SK-MEL-5 (cell line): ENCODE results near the gene ATP5PB. TPM values are rescaled to one million over a fixed set of nuclear protein-coding genes. Genes with fewer than 3 reads are reported as not detected.
A peak's percentile ranks its signal among the peaks of the same experiment; 100 is the strongest.

Experiments
- DNase-seq: peaks from one replicate; pipeline ENCODE4 v3.0.0-alpha.2; 2016; ENCODE audit warnings: low read depth, low spot score
- in situ Hi-C: cut with HindIII; loops from 2 replicates; pipeline ENCODE4 v1.10.0; 2016; ENCODE audit warnings: low sequenced_read_pairs, high pct_unique_total_duplicates, low pct_unique_long_range_greater_than_20kb
- total RNA-seq: library from RNA; depleted of rRNA; stranded (reverse); fragments of >200 nt; shearing (Covaris generic); gene quantifications from 2 replicates; pipeline ENCODE4 v1.2.3, GENCODE V29; 2014

ATP5PB gene
- total RNA-seq, 1 experiment from 2014 or later = 745 TPM

DNA sequence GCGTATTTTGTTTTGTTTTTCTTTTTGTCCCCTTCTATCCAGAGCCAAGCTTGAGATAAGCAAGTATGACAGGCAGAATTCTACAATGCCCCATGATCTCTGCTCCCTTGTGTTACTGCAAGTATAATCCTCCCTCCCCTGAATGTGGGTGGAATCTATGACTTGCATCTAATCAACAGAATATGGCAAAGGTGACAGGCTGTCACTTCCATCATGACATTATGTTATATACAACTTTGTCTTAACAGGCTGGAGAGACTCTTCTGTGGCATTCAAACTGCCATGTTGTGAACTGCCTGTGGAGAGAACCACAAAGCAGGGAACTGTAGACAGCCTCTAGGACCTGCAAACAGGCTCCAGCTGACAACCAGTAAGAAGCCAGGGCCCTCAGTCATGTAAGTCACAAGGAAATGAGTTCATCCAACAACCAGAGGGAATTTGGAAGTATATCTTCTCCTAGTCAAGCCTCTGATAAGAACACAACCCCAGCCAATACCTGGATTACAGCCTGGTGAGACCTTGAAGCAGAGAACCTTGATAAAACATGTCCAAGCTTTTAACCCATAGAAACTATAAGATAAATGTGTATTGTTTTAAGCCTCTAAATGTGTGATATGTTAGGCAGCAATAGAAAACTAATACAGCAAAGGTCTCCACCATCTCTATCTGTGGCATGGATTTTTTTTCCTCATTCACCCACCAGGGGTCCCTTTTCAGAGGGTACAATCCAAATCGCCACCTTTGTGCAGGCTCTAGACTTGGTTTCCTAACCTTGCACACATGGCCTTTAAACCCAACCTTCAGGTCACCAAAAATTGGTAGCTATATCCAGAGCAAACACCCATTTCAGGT, 18.8 kb downstream of the ATP5PB start:
- peak; percentile 21 for DNase-seq
- in situ Hi-C loops = no loop called here

GRCh38 chr1:111468717-111469100, 19.4 kb downstream of the ATP5PB start:
- in situ Hi-C loops = no loop called here
- no peak for DNase-seq

DNA sequence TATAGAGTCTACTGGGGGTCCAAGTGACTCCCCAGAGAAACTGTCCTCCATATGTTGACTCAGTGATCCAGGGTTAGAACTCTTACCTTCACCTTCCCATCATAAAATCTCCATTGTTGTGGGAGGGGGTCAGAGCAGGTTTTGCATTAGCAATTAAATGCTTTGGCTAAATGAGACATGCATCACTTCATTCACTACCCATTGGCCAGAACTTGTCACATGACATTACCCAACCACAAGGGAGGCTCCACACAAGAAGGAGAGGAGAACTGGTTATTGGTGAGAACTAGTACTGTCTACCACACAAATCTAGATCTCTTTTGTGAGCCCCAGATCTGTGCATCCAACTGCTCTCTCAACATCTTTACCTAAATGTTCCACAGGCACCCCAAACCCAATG, 20.3 kb downstream of the ATP5PB start:
- in situ Hi-C loops = no loop called here

GRCh38 chr1:111470596-111470995, 21.3 kb downstream of the ATP5PB start:
- in situ Hi-C loops = loop anchor here (10.0 kb wide), 1 partner anchor 294 kb away; no protein-coding TSS in a partner anchor

More for the DNA sequence above, 20.3 kb downstream of the ATP5PB start:
- no peak for DNase-seq

DNA sequence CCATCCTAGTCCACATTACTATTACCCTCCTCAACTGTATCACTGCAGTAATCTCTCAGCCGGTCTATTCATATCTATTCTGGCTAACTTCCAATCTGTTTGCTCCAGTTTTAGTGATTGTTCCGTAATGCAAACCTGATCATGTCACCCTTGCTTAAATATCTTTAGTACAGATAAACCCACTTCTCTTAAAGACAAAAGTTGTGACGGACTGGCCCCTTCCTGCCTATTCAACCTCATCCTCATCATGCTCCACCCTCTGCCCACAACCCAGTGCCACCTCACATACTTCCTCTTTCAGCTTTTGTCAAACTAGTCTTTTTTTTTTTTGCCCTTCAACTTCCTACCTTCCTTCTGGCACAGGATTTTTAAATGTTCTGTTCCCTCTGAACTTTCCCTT, 21.7 kb downstream of the ATP5PB start:
- in situ Hi-C loops = loop anchor here (10.0 kb wide), 1 partner anchor 294 kb away; no protein-coding TSS in a partner anchor
- DNase-seq = no peak

More at GRCh38 chr1:111470596-111470995, 21.3 kb downstream of the ATP5PB start:
- DNase-seq = no peak

DNA sequence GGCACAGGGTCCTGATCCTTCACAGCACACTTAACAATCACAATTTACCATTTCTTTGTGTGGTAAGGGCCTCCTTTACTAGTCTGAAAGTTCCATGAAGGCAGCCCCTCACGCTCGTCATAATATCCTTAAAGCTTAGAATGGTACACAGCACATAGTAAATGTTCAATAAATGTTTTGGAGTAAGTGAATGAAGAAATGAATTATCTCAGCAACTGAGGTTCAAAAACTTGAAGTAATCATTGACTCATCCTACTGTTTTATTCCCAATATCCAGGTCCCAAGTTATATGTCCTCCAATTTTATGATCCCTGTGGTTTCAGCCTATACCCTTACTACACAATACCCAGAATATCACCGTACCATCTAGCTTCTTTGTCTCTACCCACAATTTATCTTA, 22.3 kb downstream of the ATP5PB start:
- DNase-seq = no peak
- in situ Hi-C loops = loop anchor here (10.0 kb wide), 1 partner anchor 293 kb away; no protein-coding TSS in a partner anchor

GRCh38 chr1:111474106-111474505, 24.8 kb downstream of the ATP5PB start:
- in situ Hi-C loops = loop anchor here (10.0 kb wide), 1 partner anchor 291 kb away; no protein-coding TSS in a partner anchor
- DNase-seq = no peak

DNA sequence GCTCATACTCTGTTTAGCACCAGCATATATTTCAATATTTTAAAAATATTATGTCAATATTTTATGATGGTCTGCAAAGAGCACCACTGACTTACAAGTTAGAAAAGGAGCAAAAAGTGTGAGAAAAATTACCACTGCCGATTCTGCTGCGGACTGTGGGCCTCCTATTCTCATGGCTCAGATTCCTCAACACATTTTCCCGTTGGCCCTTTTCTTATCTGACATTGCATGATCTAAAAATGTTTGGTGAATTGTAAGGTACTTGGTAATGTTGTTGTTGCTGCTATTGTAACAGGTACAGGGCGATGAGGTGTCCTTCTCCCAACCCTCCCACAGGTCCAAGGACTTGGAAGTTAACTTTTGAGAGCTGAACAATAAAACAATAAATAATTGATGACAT, 25.3 kb downstream of the ATP5PB start:
- no peak for DNase-seq
- in situ Hi-C loops = loop anchor here (10.0 kb wide), 1 partner anchor 290 kb away; no protein-coding TSS in a partner anchor

DNA sequence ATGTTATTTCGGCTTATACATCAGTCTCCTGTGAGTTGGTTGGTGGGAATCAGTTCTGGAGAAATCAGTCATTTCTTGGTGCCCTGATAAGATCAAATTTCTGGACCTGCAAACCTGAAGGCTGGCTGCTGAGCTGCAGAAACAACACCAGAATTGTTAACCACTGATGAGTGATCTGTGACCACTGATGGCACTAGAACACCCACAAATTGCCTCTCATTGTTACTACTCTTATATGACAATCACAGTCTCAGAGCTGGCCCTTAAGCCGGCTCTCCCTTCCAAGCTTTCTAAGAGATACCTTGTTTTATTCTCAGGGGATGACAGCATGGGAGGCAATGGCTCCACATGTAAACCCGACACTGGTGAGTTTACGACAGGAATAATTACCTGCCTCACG, 26.4 kb downstream of the ATP5PB start:
- DNase-seq = no peak
- in situ Hi-C loops = loop anchor here (10.0 kb wide), 1 partner anchor 289 kb away; no protein-coding TSS in a partner anchor

- no peak for DNase-seq
- in situ Hi-C loops = loop anchor here (10.0 kb wide), 1 partner anchor 289 kb away; no protein-coding TSS in a partner anchor
Measured at GRCh38 chr1:111476214-111476613, 26.9 kb downstream of the ATP5PB start.

DNA sequence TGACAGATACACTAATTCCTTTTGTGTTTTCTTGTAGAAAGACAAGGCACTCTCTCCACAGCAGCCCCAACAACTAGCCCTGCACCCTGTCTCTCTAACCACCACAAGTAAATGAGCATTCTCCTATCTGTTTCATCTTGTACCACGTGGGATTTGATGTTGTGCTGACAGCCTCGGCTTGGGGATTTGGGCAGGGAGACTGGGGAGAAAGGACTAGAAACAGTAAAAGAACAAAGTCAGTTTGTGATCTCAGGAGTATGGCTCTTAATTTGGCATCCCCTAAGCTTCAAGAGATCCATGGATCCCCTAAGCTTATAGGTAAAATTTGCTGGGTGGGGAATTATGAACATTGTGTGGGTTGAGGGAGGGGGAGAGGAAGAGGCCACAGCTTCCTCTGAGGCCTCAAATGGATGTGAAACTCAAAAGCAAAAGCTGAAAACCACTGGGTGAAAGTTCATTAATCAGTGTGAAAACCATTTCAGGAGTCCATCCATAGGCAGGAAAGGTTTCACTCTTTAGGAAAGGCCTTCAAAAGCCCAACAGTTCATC, 27.6 kb downstream of the ATP5PB start:
- in situ Hi-C loops = loop anchor here (10.0 kb wide), 1 partner anchor 288 kb away; no protein-coding TSS in a partner anchor
- DNase-seq = no peak

DNA sequence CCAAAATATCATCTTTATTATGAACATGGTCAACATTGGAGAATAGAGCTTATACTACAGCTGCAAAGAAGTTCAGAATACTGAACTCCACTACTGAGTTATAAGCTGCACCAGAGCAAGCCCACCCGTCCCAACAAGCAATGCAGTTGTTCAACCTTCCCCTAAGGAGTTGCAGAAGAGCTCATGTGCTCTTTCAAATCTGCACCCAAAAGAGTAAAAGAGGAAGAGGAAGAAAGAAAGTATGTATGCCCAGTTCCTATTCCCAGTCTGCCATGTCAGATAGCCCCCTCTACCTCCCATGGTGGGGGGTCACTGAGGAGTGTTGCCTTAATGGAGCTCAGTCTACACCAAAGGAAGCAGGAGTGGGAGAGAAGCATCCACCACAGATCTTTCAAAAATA, 31.4 kb downstream of the ATP5PB start:
- in situ Hi-C loops = no loop called here
- no peak for DNase-seq

GRCh38 chr1:111481387-111482221, 32.3 kb downstream of the ATP5PB start:
- peak; percentile 75 for DNase-seq
- in situ Hi-C loops = no loop called here

DNA sequence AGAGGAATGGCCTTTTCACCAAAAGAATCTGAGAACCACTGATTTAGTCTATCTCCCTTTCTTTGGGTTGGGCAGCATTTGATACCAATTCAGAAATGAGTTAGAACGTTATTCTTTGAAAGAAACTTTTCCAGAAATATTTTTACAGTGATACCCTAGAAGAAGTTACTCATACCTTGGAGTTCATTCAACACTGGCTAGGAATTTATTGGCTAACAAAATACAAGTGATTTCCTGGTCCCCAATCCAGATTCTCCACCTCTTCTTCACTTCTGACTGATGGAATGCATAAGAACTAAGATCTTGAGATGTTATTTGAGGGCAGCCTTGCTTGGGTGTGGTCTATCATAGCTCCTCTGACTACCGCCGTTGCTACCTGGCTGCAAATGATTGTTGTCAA, 33.9 kb downstream of the ATP5PB start:
- in situ Hi-C loops = no loop called here
- no peak for DNase-seq

DNA sequence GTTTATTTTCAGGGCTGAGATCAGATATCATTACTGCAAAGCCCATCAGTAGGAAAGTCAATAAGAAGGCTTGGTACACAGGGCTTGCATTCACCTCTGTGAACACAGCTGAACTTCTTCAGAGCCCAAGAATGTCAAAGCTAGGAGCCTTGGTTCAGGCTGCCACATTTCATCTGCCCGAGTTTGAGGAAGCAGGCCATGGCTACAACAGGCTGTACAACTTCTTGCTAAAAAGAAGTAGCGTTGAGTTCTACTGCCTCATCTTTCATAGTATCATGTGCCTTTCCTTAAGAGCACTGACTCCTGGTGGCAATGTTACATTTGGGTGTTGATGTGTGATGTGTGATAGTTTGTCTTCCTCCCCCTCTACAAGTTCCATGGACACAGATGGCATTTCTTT, 34.6 kb downstream of the ATP5PB start:
- no peak for DNase-seq
- in situ Hi-C loops = no loop called here

DNA sequence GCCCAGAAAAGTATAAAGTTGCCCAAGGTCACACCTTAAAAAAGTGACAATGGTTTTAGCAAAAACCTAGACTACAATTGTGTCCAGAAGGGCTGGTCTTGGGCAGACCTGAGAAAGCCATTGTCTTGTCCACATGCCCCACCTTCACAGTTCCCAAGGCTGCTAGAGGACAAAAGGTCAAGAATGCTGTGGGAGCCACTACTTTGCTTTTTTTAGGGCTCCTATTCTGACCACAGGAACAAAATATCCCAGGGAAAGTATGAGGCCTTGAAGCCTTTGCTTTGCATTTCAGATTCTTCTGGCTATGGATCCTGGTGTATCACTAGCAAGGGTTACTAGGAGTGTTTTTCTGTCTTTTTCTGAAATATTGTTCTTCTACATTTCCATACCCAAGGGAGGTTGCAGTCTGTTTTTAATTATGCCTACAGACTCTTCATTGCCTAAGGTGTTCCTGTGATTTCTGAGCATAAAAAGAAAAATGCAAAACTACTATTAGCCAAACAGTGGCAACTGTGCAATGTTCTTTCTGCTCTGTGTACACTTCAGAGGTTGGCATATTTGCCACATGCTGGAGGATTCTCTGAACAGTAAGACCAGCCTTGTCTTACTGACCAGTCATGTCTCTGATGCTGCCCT, 35.2 kb downstream of the ATP5PB start:
- DNase-seq = no peak
- in situ Hi-C loops = no loop called here

DNA sequence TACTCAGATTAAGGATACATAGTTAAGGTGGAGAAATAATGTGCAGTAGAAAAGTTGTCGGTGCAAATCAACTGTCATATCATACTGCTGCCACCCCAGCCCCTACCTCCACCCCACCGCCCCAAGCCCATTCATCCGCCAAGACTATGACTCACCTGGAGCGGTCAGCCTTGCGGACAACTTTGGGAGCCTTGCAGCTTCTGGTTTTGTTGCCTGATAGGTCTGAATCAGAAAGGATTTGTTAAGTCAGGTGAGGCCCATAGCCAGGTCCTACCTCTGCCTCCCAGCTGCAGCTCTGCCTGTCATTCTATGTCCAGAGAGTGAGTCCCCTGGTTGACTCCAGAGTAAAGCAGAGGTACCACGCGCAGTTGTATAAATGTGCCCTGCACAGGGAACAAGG, 37.2 kb downstream of the ATP5PB start:
- in situ Hi-C loops = no loop called here

More for the DNA sequence above, 37.2 kb downstream of the ATP5PB start:
- DNase-seq = no peak
